ENCODE data around the gene MRPL46. TPM values are rescaled to one million over a fixed set of nuclear protein-coding genes. Genes with fewer than 3 reads are reported as not detected.

Gene MRPL46
- total RNA-seq, 2 donors from 2014 or later, result 24.5 TPM

DNA sequence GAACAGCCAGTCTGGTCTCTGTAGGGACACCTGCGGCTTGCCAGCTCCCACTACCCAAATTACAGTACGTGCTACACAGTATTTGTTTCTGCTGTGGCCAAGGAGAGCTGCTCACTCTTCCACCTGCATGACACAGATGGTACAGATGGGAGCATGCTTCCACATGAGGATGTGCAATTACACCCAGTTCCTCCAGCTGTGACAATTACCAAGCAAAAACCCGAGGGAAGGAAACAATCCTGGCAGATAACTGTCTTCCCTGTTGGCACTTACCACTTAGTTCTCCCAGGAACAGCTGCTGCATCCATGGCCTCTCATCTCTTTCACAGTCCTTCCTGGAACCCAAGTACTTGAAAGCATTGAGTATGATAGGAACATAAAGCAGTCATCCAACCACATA lies 44.9 kb upstream of the MRPL46 start:
- Mint-ChIP-seq H3K9me3 (peaks cover 5% of the 10 kb centered on the region), H3K4me3 (no peak overlapping the region), H3K27ac (no peak overlapping the region), H3K4me1 (peaks cover 3% of the 10 kb centered on the region), H3K27me3 (ENCODE audit: insufficient read depth) (peaks cover 33% of the 10 kb centered on the region), H3K36me3 (ENCODE audit: low read depth) (peaks cover 25% of the 10 kb centered on the region)
- Histone ChIP-seq H3K9me3 (ENCODE audit: control insufficient read depth, low read length) (peaks cover 11% of the 10 kb centered on the region), H3K27me3 (ENCODE audit: control insufficient read depth, insufficient read depth, low read length, poor library complexity, severe bottlenecking) (peaks cover 46% of the 10 kb centered on the region), H3K9ac (ENCODE audit: extremely low read depth, low read length, poor library complexity, severe bottlenecking) (no peak overlapping the region), H3K27ac (ENCODE audit: low read depth, low read length) (no peak overlapping the region), H3K36me3 (ENCODE audit: control insufficient read depth, insufficient read depth, low read length) (no peaks in the 10 kb centered on the region), H3K4me3 (ENCODE audit: low read length) (no peak overlapping the region), H3K4me1 (ENCODE audit: control insufficient read depth, insufficient read depth, low read length) (no peaks in the 10 kb centered on the region)
- 91 to 95% methylated on average over 2 to 3 of the region's 3 CpGs for WGBS, 2 experiments (ENCODE audit: insufficient coverage in 1 of 2, insufficient read length in 1 of 2)
- no peak for DNase-seq
- TF ChIP-seq, protein P1, sequence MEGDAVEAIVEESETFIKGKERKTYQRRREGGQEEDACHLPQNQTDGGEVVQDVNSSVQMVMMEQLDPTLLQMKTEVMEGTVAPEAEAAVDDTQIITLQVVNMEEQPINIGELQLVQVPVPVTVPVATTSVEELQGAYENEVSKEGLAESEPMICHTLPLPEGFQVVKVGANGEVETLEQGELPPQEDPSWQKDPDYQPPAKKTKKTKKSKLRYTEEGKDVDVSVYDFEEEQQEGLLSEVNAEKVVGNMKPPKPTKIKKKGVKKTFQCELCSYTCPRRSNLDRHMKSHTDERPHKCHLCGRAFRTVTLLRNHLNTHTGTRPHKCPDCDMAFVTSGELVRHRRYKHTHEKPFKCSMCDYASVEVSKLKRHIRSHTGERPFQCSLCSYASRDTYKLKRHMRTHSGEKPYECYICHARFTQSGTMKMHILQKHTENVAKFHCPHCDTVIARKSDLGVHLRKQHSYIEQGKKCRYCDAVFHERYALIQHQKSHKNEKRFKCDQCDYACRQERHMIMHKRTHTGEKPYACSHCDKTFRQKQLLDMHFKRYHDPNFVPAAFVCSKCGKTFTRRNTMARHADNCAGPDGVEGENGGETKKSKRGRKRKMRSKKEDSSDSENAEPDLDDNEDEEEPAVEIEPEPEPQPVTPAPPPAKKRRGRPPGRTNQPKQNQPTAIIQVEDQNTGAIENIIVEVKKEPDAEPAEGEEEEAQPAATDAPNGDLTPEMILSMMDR (conservative IDR thresholded peaks at IDR 0.05), result no peak

DNA sequence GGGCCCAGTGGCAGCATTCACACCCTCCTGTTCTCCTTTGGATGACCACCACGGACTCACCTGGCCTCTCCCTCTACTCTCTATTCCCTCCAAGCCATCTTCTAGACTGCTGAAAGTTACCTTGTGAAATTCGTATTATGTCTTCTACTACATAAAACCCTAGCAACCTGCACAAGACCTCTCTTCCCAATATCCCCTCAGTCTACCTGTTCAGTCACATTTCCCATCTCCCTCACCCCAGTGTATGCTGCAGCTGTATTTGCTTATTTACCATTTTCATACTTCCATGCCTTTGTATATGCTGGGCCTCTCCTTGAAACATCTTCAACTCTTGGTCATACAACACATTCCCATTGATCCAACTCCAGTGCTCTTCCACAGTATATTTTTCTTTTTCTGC lies 44.0 kb upstream of the MRPL46 start:
- no peak for DNase-seq
- peaks cover 52% of the 10 kb centered on the region for H3K27me3 ChIP-seq (ENCODE audit: control insufficient read depth, insufficient read depth, low read length, poor library complexity, severe bottlenecking)
- H3K9me3 ChIP-seq (ENCODE audit: control insufficient read depth, low read length), result peaks cover 11% of the 10 kb centered on the region
- Mint-ChIP-seq H3K9me3 (peaks cover 5% of the 10 kb centered on the region), H3K27ac (no peak overlapping the region), H3K27me3 (ENCODE audit: insufficient read depth) (peaks cover 35% of the 10 kb centered on the region), H3K36me3 (ENCODE audit: low read depth) (peaks cover 25% of the 10 kb centered on the region), H3K4me3 (no peak overlapping the region), H3K4me1 (peaks cover 3% of the 10 kb centered on the region)
- no peak overlapping the region for H3K4me3 ChIP-seq (ENCODE audit: low read length)
- H3K27ac ChIP-seq (ENCODE audit: low read depth, low read length), result no peak overlapping the region
- no peaks in the 10 kb centered on the region for H3K36me3 ChIP-seq (ENCODE audit: control insufficient read depth, insufficient read depth, low read length)
- no peaks in the 10 kb centered on the region for H3K4me1 ChIP-seq (ENCODE audit: control insufficient read depth, insufficient read depth, low read length)
- WGBS, 2 experiments (ENCODE audit: insufficient coverage in 1 of 2, insufficient read length in 1 of 2), result 85 to 95% methylated on average over 2 of the region's 2 CpGs
- H3K9ac ChIP-seq (ENCODE audit: extremely low read depth, low read length, poor library complexity, severe bottlenecking), result no peak overlapping the region
- TF ChIP-seq, protein P1 (conservative IDR thresholded peaks at IDR 0.05), result no peak

DNA sequence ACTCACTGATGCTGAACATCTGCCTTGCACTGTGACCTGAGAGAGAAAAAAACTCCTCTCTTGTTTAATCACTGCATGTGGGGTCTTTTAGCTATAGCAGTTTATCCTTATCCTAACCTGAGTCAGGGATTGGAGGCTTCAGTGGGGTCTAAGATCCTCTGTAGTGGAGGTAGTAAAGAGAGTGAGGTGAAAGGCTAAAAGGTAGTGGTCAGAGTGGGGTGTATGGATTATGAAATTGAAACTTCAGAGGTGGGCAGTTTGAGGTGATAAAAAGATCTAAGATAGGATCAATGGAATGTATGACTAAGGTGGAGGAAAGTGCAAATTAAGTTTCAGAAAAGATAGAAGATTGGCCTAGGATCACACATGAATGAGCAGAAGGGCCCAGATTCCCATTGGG lies 42.8 kb upstream of the MRPL46 start:
- no peak for DNase-seq
- no peak overlapping the region for H3K27ac Mint-ChIP-seq
- H3K4me3 ChIP-seq (ENCODE audit: low read length), result no peak overlapping the region
- peaks cover 5% of the 10 kb centered on the region for H3K9me3 Mint-ChIP-seq
- no peak overlapping the region for H3K9ac ChIP-seq (ENCODE audit: extremely low read depth, low read length, poor library complexity, severe bottlenecking)
- peaks cover 25% of the 10 kb centered on the region for H3K36me3 Mint-ChIP-seq (ENCODE audit: low read depth)
- no peak overlapping the region for H3K27ac ChIP-seq (ENCODE audit: low read depth, low read length)
- TF ChIP-seq, protein P1 (conservative IDR thresholded peaks at IDR 0.05), result no peak
- peaks cover 11% of the 10 kb centered on the region for H3K9me3 ChIP-seq (ENCODE audit: control insufficient read depth, low read length)
- H3K27me3 ChIP-seq (ENCODE audit: control insufficient read depth, insufficient read depth, low read length, poor library complexity, severe bottlenecking), result peaks cover 52% of the 10 kb centered on the region
- H3K4me1 Mint-ChIP-seq, result peaks cover 7% of the 10 kb centered on the region
- H3K36me3 ChIP-seq (ENCODE audit: control insufficient read depth, insufficient read depth, low read length), result no peaks in the 10 kb centered on the region
- no peaks in the 10 kb centered on the region for H3K4me1 ChIP-seq (ENCODE audit: control insufficient read depth, insufficient read depth, low read length)
- no peak overlapping the region for H3K4me3 Mint-ChIP-seq
- H3K27me3 Mint-ChIP-seq (ENCODE audit: insufficient read depth), result peaks cover 39% of the 10 kb centered on the region

Data from endodermal cell (in vitro differentiated cells).